Activated CD4-positive, alpha-beta T cell treated with anti-CD3 and anti-CD28 coated beads, Interleukin-2, amount 10 ng/mL, durations not matched to agents 24 days and 14 days (primary cell): ENCODE measurements around the gene ZNF488. TPM values are rescaled to one million over a fixed set of nuclear protein-coding genes. Genes with fewer than 3 reads are reported as not detected.
"Not testable (repeated sequence)": the region's sequence is repeated elsewhere in the genome, so short reads cannot be mapped to it uniquely, and the experiment has no call there.

Source experiments
- DNase-seq: peaks from one replicate; pipeline ENCODE4 v3.0.0; 2022
- H3K27ac Mint-ChIP-seq: one replicate; pipeline ENCODE4 v1.8.0; 2022; ENCODE audit warnings: mild to moderate bottlenecking, mixed read lengths
- H3K27me3 Mint-ChIP-seq: one replicate; pipeline ENCODE4 v1.8.0; 2022; ENCODE audit warnings: mixed read lengths
- H3K36me3 Mint-ChIP-seq: one replicate; pipeline ENCODE4 v1.8.0; 2022; ENCODE audit warnings: low read depth, mild to moderate bottlenecking, mixed read lengths
- H3K4me1 Mint-ChIP-seq: one replicate; pipeline ENCODE4 v1.8.0; 2021; ENCODE audit warnings: mixed read lengths
- H3K4me3 Mint-ChIP-seq: one replicate; pipeline ENCODE4 v1.8.0; 2022; ENCODE audit warnings: mild to moderate bottlenecking, moderate library complexity, mixed read lengths
- H3K9me3 Mint-ChIP-seq: one replicate; pipeline ENCODE4 v1.8.0; 2021; ENCODE audit warnings: mixed read lengths
- intact Hi-C: fragments of 100-400 bp; cut with micrococcal nuclease; formaldehyde crosslinking; loops from one replicate; pipeline ENCODE4 v1.15.1; 2023
- total RNA-seq: library from RNA; stranded (reverse); gene quantifications from 2 replicates; pipeline ENCODE4 v1.2.3, GENCODE V29; 2022

Gene ZNF488
- 0.07 TPM in 1 of 2 replicates, not detected in the other for total RNA-seq

- Mint-ChIP-seq H3K27ac (peak within 1 kb of the TSS; percentile 13), H3K4me3 (peak within 1 kb of the TSS; percentile 84), H3K36me3 (peaks cover 3% of the 10 kb centered on the region), H3K9me3 (peaks cover 15% of the 10 kb centered on the region), H3K27me3 (peaks cover 48% of the 10 kb centered on the region), H3K4me1 (peaks cover 13% of the 10 kb centered on the region)
- DNase-seq: peak; percentile 93
- intact Hi-C loops: no loop called here
Observed at GRCh38 chr10:47384148-47384921, at the start of gene ZNF488. Gene ZNF488 (minus strand): TSS chr10:47384293. CDS start chr10:47368829, 15,464 bp downstream.

- no peaks in the 10 kb centered on the region for H3K9me3 Mint-ChIP-seq
- H3K36me3 Mint-ChIP-seq: no peaks in the 10 kb centered on the region
- DNase-seq: no peak
- intact Hi-C loops: no loop called here
- H3K27ac Mint-ChIP-seq: no peak overlapping the region
- H3K4me1 Mint-ChIP-seq: no peaks in the 10 kb centered on the region
- no peak overlapping the region for H3K4me3 Mint-ChIP-seq
- H3K27me3 Mint-ChIP-seq: peaks cover 18% of the 10 kb centered on the region
Observed at GRCh38 chr10:47425813-47426419, 41.8 kb upstream of the ZNF488 start.

DNA sequence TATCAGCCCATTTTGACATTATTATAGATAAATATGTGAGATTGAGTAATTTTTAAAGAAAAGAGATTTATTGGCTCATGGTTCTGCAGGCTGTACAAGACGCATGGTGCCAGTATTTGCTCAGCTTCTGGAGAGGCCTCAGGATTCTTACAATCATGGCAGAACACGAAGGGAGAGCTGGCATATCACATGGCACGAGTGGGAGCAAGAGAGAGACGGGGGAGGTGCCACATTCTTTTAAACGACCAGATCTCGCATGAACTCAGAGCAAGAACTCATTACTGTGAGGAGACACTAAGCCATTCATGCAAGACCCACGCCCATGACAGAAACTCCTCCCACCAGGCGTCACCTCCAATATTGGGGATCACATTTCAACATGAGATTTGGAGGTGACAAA lies 40.1 kb upstream of the ZNF488 start:
- H3K27me3 Mint-ChIP-seq: peaks cover 9% of the 10 kb centered on the region
- DNase-seq: no peak
- H3K9me3 Mint-ChIP-seq: no peaks in the 10 kb centered on the region
- H3K4me1 Mint-ChIP-seq: no peaks in the 10 kb centered on the region
- intact Hi-C loops: no loop called here
- no peaks in the 10 kb centered on the region for H3K36me3 Mint-ChIP-seq
- no peak overlapping the region for H3K4me3 Mint-ChIP-seq
- H3K27ac Mint-ChIP-seq: no peak overlapping the region

DNA sequence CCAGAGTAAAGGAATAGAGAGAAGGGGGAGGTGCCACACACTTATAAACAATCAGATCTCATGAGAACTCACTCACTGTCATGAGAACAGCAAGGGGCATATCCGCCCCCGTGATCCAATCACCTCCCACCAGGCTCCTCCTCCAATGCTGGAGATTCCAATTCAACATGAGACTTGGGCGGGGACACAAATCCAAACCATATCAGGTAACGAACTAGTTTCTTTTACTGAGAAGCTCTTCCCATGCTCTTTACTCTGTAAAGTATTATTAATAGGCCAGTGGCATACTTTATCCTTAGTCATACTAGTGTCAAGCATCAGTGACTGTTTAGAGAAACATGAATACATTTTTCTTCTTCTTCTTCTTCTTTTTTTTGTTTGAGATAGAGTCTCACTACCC lies 39.4 kb upstream of the ZNF488 start:
- Mint-ChIP-seq H3K9me3 (no peaks in the 10 kb centered on the region), H3K4me3 (no peak overlapping the region), H3K27me3 (peaks cover 3% of the 10 kb centered on the region), H3K4me1 (no peaks in the 10 kb centered on the region), H3K27ac (no peak overlapping the region), H3K36me3 (no peaks in the 10 kb centered on the region)
- intact Hi-C loops: no loop called here
- no peak for DNase-seq

DNA sequence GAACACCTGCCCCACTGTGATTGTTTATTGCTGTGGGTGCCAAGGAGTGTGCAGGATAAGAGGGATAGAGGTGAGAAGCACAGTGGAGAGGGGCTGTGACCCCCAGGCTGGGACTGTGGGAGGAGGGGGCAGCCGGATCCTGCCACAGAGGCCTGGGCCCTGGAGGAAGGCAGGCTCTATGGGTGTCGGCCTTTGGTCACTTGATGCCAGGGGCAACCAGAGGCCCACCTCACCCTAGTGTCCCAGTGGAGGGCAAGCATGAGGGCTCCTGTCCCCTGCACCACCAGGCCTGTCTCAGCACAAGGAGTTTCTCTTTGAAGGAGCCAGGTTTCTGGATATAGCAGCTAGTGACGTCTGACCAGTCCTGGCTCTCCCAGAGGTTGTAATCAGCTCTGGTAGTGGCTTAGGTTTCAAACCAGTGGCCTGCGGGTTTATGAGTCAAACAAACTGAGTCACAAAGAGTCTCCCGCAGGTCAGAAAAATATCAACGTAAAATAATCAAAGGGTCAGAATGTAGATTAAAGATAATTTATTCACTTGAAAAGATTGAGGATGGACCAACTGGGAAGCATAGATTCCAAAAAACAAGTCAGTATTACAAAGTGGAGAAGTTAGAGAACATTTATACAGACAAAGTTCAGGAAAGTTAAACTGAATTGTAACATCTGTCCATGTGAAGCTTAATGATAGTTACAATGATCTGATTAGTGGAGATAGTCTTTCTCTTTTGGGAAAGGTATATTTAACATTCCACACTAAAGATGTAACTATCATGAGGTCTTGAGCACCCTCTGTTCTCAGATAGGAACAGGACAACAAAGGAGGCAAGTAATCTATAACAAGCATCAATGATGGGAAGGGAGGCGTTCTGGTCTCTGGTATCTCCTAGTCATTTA lies 37.2 kb upstream of the ZNF488 start:
- no peak for DNase-seq
- Mint-ChIP-seq H3K4me3 (no peak overlapping the region), H3K4me1 (no peaks in the 10 kb centered on the region), H3K9me3 (no peaks in the 10 kb centered on the region), H3K27me3 (no peaks in the 10 kb centered on the region), H3K27ac (no peak overlapping the region), H3K36me3 (no peaks in the 10 kb centered on the region)
- intact Hi-C loops: no loop called here

DNA sequence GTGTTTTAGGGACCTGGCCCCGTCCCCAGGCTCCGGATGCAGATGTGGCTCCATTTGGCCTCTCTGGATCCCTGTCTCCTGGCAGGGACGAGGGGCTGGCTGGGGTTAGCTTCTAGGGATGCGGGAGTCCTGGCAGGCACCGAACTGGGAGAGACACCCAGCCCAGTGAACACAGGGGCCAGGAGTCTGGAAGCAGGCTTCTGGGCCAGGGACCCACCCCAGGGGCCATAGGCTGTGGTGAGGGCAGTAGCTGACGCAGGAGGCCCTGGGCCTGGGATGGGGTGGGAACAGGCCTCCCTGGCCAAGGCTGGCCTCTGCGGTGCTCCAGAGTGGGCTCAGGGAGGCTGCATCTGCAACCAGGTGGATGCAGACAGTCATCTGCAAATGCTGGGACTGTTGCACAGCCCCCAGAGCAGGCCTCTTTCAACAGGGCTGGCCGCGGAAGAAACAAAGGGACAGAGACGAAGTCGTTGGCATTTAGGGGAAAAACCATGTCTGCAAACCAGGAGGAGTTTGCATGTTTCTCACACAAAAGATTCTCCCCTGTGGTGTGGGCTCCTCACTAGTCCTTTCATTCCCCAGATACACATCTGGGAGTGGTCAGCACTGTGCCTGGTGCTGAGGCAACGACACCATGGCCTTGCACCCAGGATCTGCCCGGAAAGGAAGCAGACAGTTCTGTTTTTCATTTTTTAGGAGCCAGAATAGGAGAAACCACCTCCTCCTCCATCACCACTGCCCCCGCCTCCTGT lies 36.4 kb upstream of the ZNF488 start:
- H3K9me3 Mint-ChIP-seq: no peaks in the 10 kb centered on the region
- H3K27me3 Mint-ChIP-seq: no peaks in the 10 kb centered on the region
- no peak overlapping the region for H3K4me3 Mint-ChIP-seq
- no peaks in the 10 kb centered on the region for H3K4me1 Mint-ChIP-seq
- intact Hi-C loops: no loop called here
- H3K36me3 Mint-ChIP-seq: no peaks in the 10 kb centered on the region
- no peak for DNase-seq
- H3K27ac Mint-ChIP-seq: no peak overlapping the region

- no peaks in the 10 kb centered on the region for H3K4me1 Mint-ChIP-seq
- intact Hi-C loops: no loop called here
- no peaks in the 10 kb centered on the region for H3K36me3 Mint-ChIP-seq
- no peaks in the 10 kb centered on the region for H3K9me3 Mint-ChIP-seq
- H3K27me3 Mint-ChIP-seq: no peaks in the 10 kb centered on the region
- no peak overlapping the region for H3K27ac Mint-ChIP-seq
- DNase-seq: no peak
- no peak overlapping the region for H3K4me3 Mint-ChIP-seq
Observed at GRCh38 chr10:47419421-47419820, 35.3 kb upstream of the ZNF488 start.

DNA sequence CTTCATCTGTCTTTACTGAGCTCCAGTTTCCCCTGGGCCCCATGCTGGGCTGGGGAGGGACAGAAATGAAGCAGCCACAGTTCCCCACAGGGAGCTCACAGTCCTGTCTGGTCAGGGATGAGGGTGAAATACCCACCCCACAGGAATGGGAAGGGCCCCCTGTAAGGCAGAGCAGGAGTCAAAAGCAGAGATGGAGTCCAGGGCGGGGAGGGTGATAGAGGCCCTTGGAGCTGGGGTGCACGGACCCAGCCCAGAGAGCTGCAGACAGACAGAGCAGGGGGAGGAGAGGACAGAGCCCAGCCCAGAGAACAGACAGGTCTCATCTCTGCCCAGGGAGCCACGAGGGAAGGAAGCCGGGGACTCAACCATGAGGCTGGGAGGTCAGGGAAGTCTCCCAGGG lies 34.9 kb upstream of the ZNF488 start:
- no peaks in the 10 kb centered on the region for H3K36me3 Mint-ChIP-seq

DNA sequence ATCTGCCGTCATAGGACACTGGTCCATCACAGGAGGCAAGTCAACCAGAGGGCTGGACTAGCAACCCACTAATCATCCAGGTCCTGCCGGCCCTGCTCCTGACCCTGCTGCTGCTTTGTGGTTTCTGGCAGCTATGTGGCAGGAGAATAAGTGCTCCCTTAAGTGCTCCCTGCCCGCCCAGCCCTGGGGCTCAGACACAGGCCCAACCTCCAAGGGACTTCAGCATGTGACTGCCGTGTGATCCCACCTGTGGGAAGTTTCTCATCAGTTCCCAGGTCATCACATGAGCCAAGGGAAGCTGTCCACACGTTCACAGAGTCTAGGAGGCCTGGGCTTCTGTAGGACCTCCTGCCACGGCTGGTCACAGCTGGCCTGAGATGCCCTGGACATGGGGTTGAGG lies 34.2 kb upstream of the ZNF488 start:
- H3K27me3 Mint-ChIP-seq: no peaks in the 10 kb centered on the region
- no peak for DNase-seq
- no peaks in the 10 kb centered on the region for H3K36me3 Mint-ChIP-seq
- H3K4me3 Mint-ChIP-seq: no peak overlapping the region
- H3K27ac Mint-ChIP-seq: no peak overlapping the region
- no peaks in the 10 kb centered on the region for H3K9me3 Mint-ChIP-seq
- intact Hi-C loops: no loop called here
- H3K4me1 Mint-ChIP-seq: no peaks in the 10 kb centered on the region

More for the DNA sequence above, 34.9 kb upstream of the ZNF488 start:
- Mint-ChIP-seq H3K4me3 (no peak overlapping the region), H3K27me3 (no peaks in the 10 kb centered on the region), H3K9me3 (no peaks in the 10 kb centered on the region), H3K4me1 (no peaks in the 10 kb centered on the region), H3K27ac (no peak overlapping the region)
- intact Hi-C loops: no loop called here
- DNase-seq: no peak

GRCh38 chr10:47416305-47417218 lies 32.5 kb upstream of the ZNF488 start:
- H3K4me1 Mint-ChIP-seq, H3K27me3 Mint-ChIP-seq, intact Hi-C loops, H3K36me3 Mint-ChIP-seq, H3K9me3 Mint-ChIP-seq, H3K27ac Mint-ChIP-seq, DNase-seq, H3K4me3 Mint-ChIP-seq: not testable (repeated sequence)

GRCh38 chr10:47415520-47416304 lies 31.6 kb upstream of the ZNF488 start:
- H3K36me3 Mint-ChIP-seq: no peaks in the 10 kb centered on the region
- no peaks in the 10 kb centered on the region for H3K4me1 Mint-ChIP-seq
- no peak overlapping the region for H3K4me3 Mint-ChIP-seq
- H3K27me3 Mint-ChIP-seq: no peaks in the 10 kb centered on the region
- H3K9me3 Mint-ChIP-seq: no peaks in the 10 kb centered on the region
- no peak for DNase-seq
- no peak overlapping the region for H3K27ac Mint-ChIP-seq
- intact Hi-C loops: no loop called here

- no peak for DNase-seq
- Mint-ChIP-seq H3K4me3 (no peak overlapping the region), H3K36me3 (no peaks in the 10 kb centered on the region), H3K27me3 (no peaks in the 10 kb centered on the region), H3K27ac (no peak overlapping the region), H3K9me3 (no peaks in the 10 kb centered on the region), H3K4me1 (no peaks in the 10 kb centered on the region)
- intact Hi-C loops: no loop called here
Observed at GRCh38 chr10:47414752-47415519, 30.8 kb upstream of the ZNF488 start.
